H1 (cell line): ENCODE data around the gene COBLL1. TPM values are rescaled to one million over a fixed set of nuclear protein-coding genes. Genes with fewer than 3 reads are reported as not detected.

Source experiments
- CTCF ChIA-PET: fragments of 300-600 bp; sonication (Branson Sonifier 250); formaldehyde crosslinking; loops from one replicate; lab custom pipeline; 2021; ENCODE audit not compliant: partially characterized antibody; lab: Charles Lee
- POLR2A ChIA-PET: fragments of 300-600 bp; sonication (Branson Sonifier 250); formaldehyde crosslinking; loops from one replicate; lab custom pipeline; 2021; ENCODE audit warnings: inconsistent platforms; ENCODE audit not compliant: partially characterized antibody; lab: Charles Lee
- DNase-seq, 2 experiments: peaks; one replicate each; pipeline versions ENCODE4 v3.0.0 to v3.0.0-alpha.2; 2010 to 2022; ENCODE audit warnings: low spot score in 2 of 2, low read depth in 1 of 2, mixed read lengths in 1 of 2
- FAIRE-seq: peaks from 2 replicates; lab custom pipeline; 2011; peaks lifted over from hg19 to GRCh38; lab: Jason Lieb, UNC
- H2AFZ ChIP-seq: 2 replicates; pipeline ENCODE4 v1.8.1; 2012; ENCODE audit warnings: low read length, inconsistent platforms
- H2AK5ac ChIP-seq: 2 replicates; pipeline ENCODE4 v1.6.1; 2013; ENCODE audit warnings: low read depth, low read length
- H2BK120ac ChIP-seq: replicated peaks from 2 replicates; pipeline ENCODE3; 2013; ENCODE audit warnings: low read depth, low read length, inconsistent platforms
- H2BK12ac ChIP-seq: 2 replicates; pipeline ENCODE4 v1.6.1; 2013; ENCODE audit warnings: low read depth, low read length
- H2BK15ac ChIP-seq: 2 replicates; pipeline ENCODE4 v1.6.1; 2013; ENCODE audit warnings: low read length
- H2BK20ac ChIP-seq: 2 replicates; pipeline ENCODE4 v1.6.1; 2013; ENCODE audit warnings: low read length
- H2BK5ac ChIP-seq: 2 replicates; pipeline ENCODE4 v1.6.1; 2013; ENCODE audit warnings: low read depth, low read length
- H3K14ac ChIP-seq: 2 replicates; pipeline ENCODE4 v1.6.1; 2013; ENCODE audit warnings: inconsistent platforms; ENCODE audit not compliant: insufficient read length
- H3K18ac ChIP-seq: 2 replicates; pipeline ENCODE4 v1.6.1; 2013; ENCODE audit warnings: low read length; ENCODE audit errors: extremely low read depth
- H3K23ac ChIP-seq: 2 replicates; pipeline ENCODE4 v1.6.1; 2013; ENCODE audit warnings: inconsistent platforms; ENCODE audit not compliant: insufficient read length
- H3K23me2 ChIP-seq: 2 replicates; pipeline ENCODE4 v1.6.1; 2013; ENCODE audit warnings: low read depth, low read length
- H3K27ac ChIP-seq: 2 replicates; pipeline ENCODE4 v1.6.1; 2011; ENCODE audit warnings: low read depth, low read length, inconsistent platforms
- H3K27me3 ChIP-seq, 4 experiments: replicated peaks in 1 of 4; 1 replicate in 1 of 4; 2 replicates in 3 of 4; pipeline versions ENCODE4 v1.6.1 to v1.8.1; 2011 to 2013; ENCODE audit warnings: low read length in 3 of 4, mild to moderate bottlenecking in 3 of 4, inconsistent platforms in 2 of 4, mixed read lengths in 2 of 4, moderate library complexity in 1 of 4; ENCODE audit not compliant: control insufficient read depth in 3 of 4, insufficient read depth in 3 of 4; ENCODE audit errors: extremely low read depth in 1 of 4
- H3K36me3 ChIP-seq, 4 experiments: 2 replicates each; pipeline versions ENCODE4 v1.6.1 to v1.8.1; 2011 to 2013; ENCODE audit warnings: mild to moderate bottlenecking in 4 of 4, low read length in 3 of 4, moderate library complexity in 2 of 4, control low read depth in 1 of 4, inconsistent platforms in 1 of 4; ENCODE audit not compliant: insufficient read depth in 4 of 4, control insufficient read depth in 2 of 4
- H3K4ac ChIP-seq: replicated peaks from 2 replicates; pipeline ENCODE3; 2013; ENCODE audit warnings: low read length, low read depth, mixed read lengths, inconsistent platforms; ENCODE audit not compliant: insufficient read length
- H3K4me1 ChIP-seq, 4 experiments: replicated peaks in 1 of 4; 1 replicate in 1 of 4; 2 replicates in 3 of 4; pipeline versions ENCODE4 v1.6.1 to v1.8.1; 2011 to 2013; ENCODE audit warnings: low read length in 3 of 4, inconsistent platforms in 2 of 4, mixed read lengths in 1 of 4; ENCODE audit not compliant: insufficient read depth in 4 of 4, control insufficient read depth in 3 of 4
- H3K4me2 ChIP-seq, 2 experiments: 2 replicates each; pipeline versions ENCODE4 v1.6.1 to v1.8.1; 2011 to 2013; ENCODE audit warnings: low read depth in 2 of 2, low read length in 2 of 2, control low read depth in 1 of 2, inconsistent platforms in 1 of 2, mild to moderate bottlenecking in 1 of 2; ENCODE audit not compliant: insufficient read depth in 1 of 2
- H3K4me3 ChIP-seq, 4 experiments: fragments of 200-600, 300-600 bp in 1 of 4; sonication (generic), shearing (Covaris generic), sonication (Bioruptor Twin) in 1 of 4; 2 replicates each; pipeline versions ENCODE4 v1.5.1 to v1.8.1; 2011 to 2016; ENCODE audit warnings: low read length in 4 of 4, low read depth in 3 of 4, control low read depth in 2 of 4, inconsistent platforms in 2 of 4, mild to moderate bottlenecking in 2 of 4, mixed read lengths in 1 of 4, moderate library complexity in 1 of 4; ENCODE audit not compliant: insufficient read depth in 2 of 4; ENCODE audit errors: extremely low read depth in 1 of 4
- H3K56ac ChIP-seq: replicated peaks from 2 replicates; pipeline ENCODE3; 2013; ENCODE audit warnings: low read depth, mild to moderate bottlenecking, mixed read lengths, low read length, inconsistent platforms; ENCODE audit not compliant: insufficient read length
- H3K79me1 ChIP-seq: 2 replicates; pipeline ENCODE4 v1.6.1; 2013; ENCODE audit warnings: low read depth, low read length, control low read depth
- H3K79me2 ChIP-seq, 2 experiments: 2 replicates each; pipeline versions ENCODE4 v1.6.1 to v1.8.1; 2012 to 2013; ENCODE audit warnings: low read length in 2 of 2, mild to moderate bottlenecking in 2 of 2, inconsistent platforms in 1 of 2; ENCODE audit not compliant: insufficient read depth in 2 of 2, control insufficient read depth in 1 of 2
- H3K9ac ChIP-seq, 4 experiments: replicated peaks in 1 of 4; 1 replicate in 1 of 4; 2 replicates in 3 of 4; pipeline versions ENCODE4 v1.6.1 to v1.8.1; 2011 to 2013; ENCODE audit warnings: low read depth in 3 of 4, low read length in 3 of 4, control low read depth in 2 of 4, mild to moderate bottlenecking in 2 of 4, moderate library complexity in 2 of 4, inconsistent platforms in 1 of 4; ENCODE audit errors: extremely low read depth in 1 of 4
- H3K9me3 ChIP-seq, 2 experiments: 2 replicates each; pipeline versions ENCODE4 v1.6.1 to v1.8.1; 2012 to 2013; ENCODE audit warnings: mild to moderate bottlenecking in 2 of 2, moderate library complexity in 2 of 2, control low read depth in 1 of 2, inconsistent platforms in 1 of 2, low read depth in 1 of 2, low read length in 1 of 2, mixed read lengths in 1 of 2; ENCODE audit not compliant: insufficient read depth in 2 of 2
- H4K20me1 ChIP-seq, 2 experiments: replicated peaks in 1 of 2; 2 replicates each; pipeline versions ENCODE3 to v1.8.1; 2011 to 2013; ENCODE audit warnings: inconsistent platforms in 2 of 2, low read length in 2 of 2, mild to moderate bottlenecking in 1 of 2; ENCODE audit not compliant: insufficient read depth in 2 of 2, control insufficient read depth in 1 of 2
- H4K5ac ChIP-seq: 2 replicates; pipeline ENCODE4 v1.6.1; 2013; ENCODE audit warnings: low read length, low read depth, mixed read lengths, inconsistent platforms; ENCODE audit not compliant: insufficient read length
- H4K8ac ChIP-seq: 2 replicates; pipeline ENCODE4 v1.8.0; 2013; ENCODE audit warnings: mild to moderate bottlenecking, moderate library complexity, low read length, inconsistent platforms; ENCODE audit not compliant: insufficient read depth; ENCODE audit errors: extremely low read depth
- H4K91ac ChIP-seq: replicated peaks from 2 replicates; pipeline ENCODE3; 2013; ENCODE audit warnings: low read length, mixed read lengths, inconsistent platforms; ENCODE audit not compliant: insufficient read length
- ATF2 ChIP-seq: IDR thresholded peaks from 2 replicates; pipeline ENCODE4 v1.6.1; 2012; ENCODE audit warnings: low read length, inconsistent platforms
- CHD2 ChIP-seq: IDR thresholded peaks from 2 replicates; pipeline ENCODE4 v1.6.1; 2012; ENCODE audit warnings: low read length, improper control_type of control experiment
- CREB1 ChIP-seq: IDR thresholded peaks from 2 replicates; pipeline ENCODE4 v1.6.1; 2012; ENCODE audit warnings: inconsistent platforms
- E2F6 ChIP-seq: IDR thresholded peaks from 2 replicates; pipeline ENCODE4 v1.6.1; 2012; ENCODE audit warnings: inconsistent platforms
- GTF2F1 ChIP-seq: IDR thresholded peaks from 2 replicates; pipeline ENCODE4 v1.6.1; 2012; ENCODE audit warnings: low read depth, low read length, improper control_type of control experiment, borderline replicate concordance
- JUN ChIP-seq: IDR thresholded peaks from 2 replicates; pipeline ENCODE4 v1.6.1; 2011; ENCODE audit warnings: low read depth, mild to moderate bottlenecking, improper control_type of control experiment, low read length
- KDM5A ChIP-seq: fragments of 200-600 bp; IDR thresholded peaks from 2 replicates; pipeline ENCODE4 v1.7.1; 2012; ENCODE audit warnings: mild to moderate bottlenecking, low read length, inconsistent platforms, mixed read lengths
- MAX ChIP-seq: IDR thresholded peaks from 2 replicates; pipeline ENCODE4 v1.6.1; 2012; ENCODE audit warnings: inconsistent platforms
- POU5F1 ChIP-seq: IDR thresholded peaks from 2 replicates; pipeline ENCODE4 v1.6.1; 2011; ENCODE audit warnings: low read depth, mild to moderate bottlenecking, low read length, moderate library complexity
- RAD21 ChIP-seq, 2 experiments: IDR thresholded peaks in 1 of 2; conservative IDR thresholded peaks in 1 of 2; 2 replicates each; pipeline ENCODE4 v1.6.1; 2011; ENCODE audit warnings: low read depth in 2 of 2, low read length in 2 of 2, improper control_type of control experiment in 1 of 2, inconsistent platforms in 1 of 2, mild to moderate bottlenecking in 1 of 2, moderate library complexity in 1 of 2
- RXRA ChIP-seq: IDR thresholded peaks from 2 replicates; pipeline ENCODE4 v1.6.1; 2011; ENCODE audit warnings: low read depth, mild to moderate bottlenecking, low read length, moderate library complexity; ENCODE audit not compliant: insufficient read depth
- TCF12 ChIP-seq: IDR thresholded peaks from 2 replicates; pipeline ENCODE4 v1.6.1; 2011; ENCODE audit warnings: low read depth, mild to moderate bottlenecking, low read length
- WGBS, 2 experiments: shearing (Covaris generic) in 1 of 2; methylation state at CpG; one replicate each; pipeline versions ENCODE4 v1.1.6 to v1.1.7; 2013 to 2015; ENCODE audit warnings: low lambda C conversion rate in 2 of 2, mixed read lengths in 2 of 2, inconsistent platforms in 1 of 2, low coverage in 1 of 2, missing lambda C conversion rate in 1 of 2; ENCODE audit not compliant: insufficient replicate concordance in 2 of 2, insufficient coverage in 1 of 2, insufficient read length in 1 of 2; ENCODE audit errors: extremely low coverage in 1 of 2, missing lambda C conversion rate in 1 of 2; 5-methylcytosine and 5-hydroxymethylcytosine counted together
- polyA plus RNA-seq, 7 experiments: library from polyadenylated mRNA; depleted of rRNA in 3 of 7; stranded (reverse) in 5 of 7; unstranded in 2 of 7; fragments of >200 nt in 5 of 7; fragments of 200-250 nt in 2 of 7; gene quantifications; 1 replicate in 5 of 7; 2 replicates in 1 of 7; 4 replicates in 1 of 7; pipeline versions ENCODE4 v1.2.1 to v1.2.3, GENCODE V29; 2011 to 2013; ENCODE audit warnings: missing spikeins in 2 of 7, mixed read lengths in 2 of 7
- total RNA-seq: library from RNA; stranded (reverse); fragmentation: NEBNext Ultra II Directional; extraction: Animal tissue kit (Norgen Biotek cat#: 25700); gene quantifications from 2 replicates; pipeline ENCODE4 v1.2.1, GENCODE V29; 2021

COBLL1 gene
- total and polyA plus RNA-seq, 2 of the 8 experiments (the other 6 are each of a cell fraction or from before 2014, with no cell fraction given): 2.2 to 6.2 TPM

- DNase-seq (no peak), FAIRE-seq (no peak)
- H3K36me3 ChIP-seq: no peaks in the 10 kb centered on the region
- peaks cover 0 to 6% (median 0%) of the 10 kb centered on the region in 4 experiments; a peak in 1 of 7 replicates for H3K27me3 ChIP-seq
- H4K91ac ChIP-seq: no peak overlapping the region
- H2AFZ ChIP-seq: no peak overlapping the region
- ChIA-PET POLR2A (no interaction called here), CTCF (interaction anchor here (0.6 to 1.1 kb wide), 2 partner anchors 11 to 12 kb away, joined by 3 read pairs; no protein-coding TSS in a partner anchor)
- no peak overlapping the region for H3K56ac ChIP-seq
- H2BK12ac ChIP-seq: no peak overlapping the region
- no peak overlapping the region for H3K14ac ChIP-seq
- H4K20me1 ChIP-seq: peaks cover 0 to 3% of the 10 kb centered on the region in 2 experiments
- no peak overlapping the region for H2BK120ac ChIP-seq
- H3K18ac ChIP-seq: no peak overlapping the region
- H3K4ac ChIP-seq: no peak overlapping the region
- no peaks in the 10 kb centered on the region for H3K79me2 ChIP-seq
- no peaks in the 10 kb centered on the region for H3K9me3 ChIP-seq
- H2AK5ac ChIP-seq: no peak overlapping the region
- no peak overlapping the region for H3K4me3 ChIP-seq
- peaks cover 10% of the 10 kb centered on the region; the same call in 1 of the 2 replicates for H3K23me2 ChIP-seq
- peaks cover 0 to 3% (median 0%) of the 10 kb centered on the region in 4 experiments; a peak in 1 of 7 replicates for H3K4me1 ChIP-seq
- no peak overlapping the region for H4K5ac ChIP-seq
- H3K79me1 ChIP-seq: no peaks in the 10 kb centered on the region
- no peak overlapping the region for H3K4me2 ChIP-seq
- no peak overlapping the region for H3K23ac ChIP-seq
- no peak overlapping the region for H3K27ac ChIP-seq
- H2BK5ac ChIP-seq: no peak overlapping the region
- H4K8ac ChIP-seq: no peak overlapping the region
- 71% methylated on average over 3 of the region's 3 CpGs; no CpG with 5 or more reads in 1 of the 2 experiments for WGBS, 2 experiments
- H3K9ac ChIP-seq: no peak overlapping the region
- H2BK20ac ChIP-seq: no peak overlapping the region
- H2BK15ac ChIP-seq: no peak overlapping the region
- TF ChIP-seq RXRA (no peak), CREB1 (no peak), RAD21 (IDR thresholded peaks at IDR 0.05 in 1 of 2, conservative IDR thresholded peaks at IDR 0.05 in 1 of 2; ENCODE audit: low read depth in 2 of 2, low read length in 2 of 2) (no peak), GTF2F1 (no peak), TCF12 (no peak), ATF2 (no peak), MAX (no peak), KDM5A (no peak), CHD2 (no peak), POU5F1 (no peak), JUN (no peak), E2F6 (no peak)
Measured at GRCh38 chr2:164836907-164837306, 4.7 kb downstream of the COBLL1 start.
